OCI-LY1 (cell line): ENCODE measurements around the gene SNED1.

Source experiments
- H2AFZ ChIP-seq: fragments of 200-600 bp; sonication (generic), shearing (Covaris generic); 2 replicates; pipeline ENCODE4 v1.6.0; 2014; ENCODE audit warnings: antibody characterized with exemption, mild to moderate bottlenecking, low read length
- H3F3A ChIP-seq: fragments of 200-600 bp; sonication (generic), shearing (Covaris generic); 2 replicates; pipeline ENCODE4 v1.6.0; 2014; ENCODE audit warnings: mild to moderate bottlenecking, antibody characterized with exemption, low read length, moderate library complexity; ENCODE audit not compliant: insufficient read depth
- H3K27ac ChIP-seq: fragments of 200-600 bp; sonication (generic); 2 replicates; pipeline ENCODE4 v1.5.1; 2014; ENCODE audit warnings: low read length, mixed run types, mild to moderate bottlenecking, low read depth; ENCODE audit not compliant: poor library complexity, severe bottlenecking
- H3K27me3 ChIP-seq: fragments of 200-600 bp; sonication (generic); 2 replicates; pipeline ENCODE4 v1.6.0; 2014; ENCODE audit warnings: antibody characterized with exemption, mild to moderate bottlenecking, low read length, moderate library complexity; ENCODE audit not compliant: insufficient read depth
- H3K36me3 ChIP-seq: fragments of 200-600 bp; sonication (generic); 2 replicates; pipeline ENCODE4 v1.6.1; 2014; ENCODE audit warnings: mild to moderate bottlenecking, antibody characterized with exemption, low read length, moderate library complexity, mixed read lengths; ENCODE audit not compliant: insufficient read depth
- H3K4me1 ChIP-seq: fragments of 200-600 bp; sonication (generic); 2 replicates; pipeline ENCODE4 v1.5.1; 2014; ENCODE audit warnings: mild to moderate bottlenecking, low read length, moderate library complexity; ENCODE audit not compliant: insufficient read depth, severe bottlenecking
- H3K4me2 ChIP-seq: fragments of 200-600 bp; sonication (generic), shearing (Covaris generic); 2 replicates; pipeline ENCODE4 v1.6.1; 2014; ENCODE audit warnings: low read length
- H3K4me3 ChIP-seq: fragments of 200-600 bp; sonication (generic); 2 replicates; pipeline ENCODE4 v1.5.1; 2014; ENCODE audit warnings: low read length, low read depth, mild to moderate bottlenecking, mixed read lengths; ENCODE audit not compliant: poor library complexity, severe bottlenecking
- H3K79me2 ChIP-seq: fragments of 200-600 bp; shearing (Covaris generic); 2 replicates; pipeline ENCODE4 v1.6.1; 2016; ENCODE audit warnings: mixed run types, low read length, mixed read lengths; ENCODE audit not compliant: insufficient read depth
- H3K9ac ChIP-seq: fragments of 200-600 bp; sonication (generic), shearing (Covaris generic); 2 replicates; pipeline ENCODE4 v1.6.1; 2014; ENCODE audit warnings: mild to moderate bottlenecking, low read length, mixed read lengths
- H3K9me2 ChIP-seq: fragments of 200-600 bp; sonication (generic), shearing (Covaris generic); 2 replicates; pipeline ENCODE4 v1.6.1; 2014; ENCODE audit warnings: low read depth, mild to moderate bottlenecking, low read length, mixed read lengths
- H3K9me3 ChIP-seq: fragments of 200-600 bp; shearing (Covaris generic); 2 replicates; pipeline ENCODE4 v1.6.1; 2014; ENCODE audit warnings: low read length, mixed read lengths
- H4K20me1 ChIP-seq: fragments of 200-600 bp; sonication (generic), shearing (Covaris generic); 2 replicates; pipeline ENCODE4 v1.6.0; 2016; ENCODE audit warnings: mild to moderate bottlenecking, low read length; ENCODE audit not compliant: insufficient read depth
- EZH2 ChIP-seq: fragments of 200-600 bp; sonication (generic), shearing (Covaris generic); IDR thresholded peaks from 2 replicates; pipeline ENCODE4 v1.8.0; 2017; ENCODE audit warnings: borderline replicate concordance, mixed run types, mild to moderate bottlenecking, antibody characterized with exemption, low read length, moderate library complexity, mixed read lengths
- TF ChIP-seq, protein P1 (sequence below): fragments of 200-600 bp; sonication (generic), shearing (Covaris generic); IDR thresholded peaks from 2 replicates; pipeline ENCODE4 v1.5.1; 2017; ENCODE audit warnings: mild to moderate bottlenecking, antibody characterized with exemption, low read length, moderate library complexity, mixed read lengths

The SNED1 gene

DNA sequence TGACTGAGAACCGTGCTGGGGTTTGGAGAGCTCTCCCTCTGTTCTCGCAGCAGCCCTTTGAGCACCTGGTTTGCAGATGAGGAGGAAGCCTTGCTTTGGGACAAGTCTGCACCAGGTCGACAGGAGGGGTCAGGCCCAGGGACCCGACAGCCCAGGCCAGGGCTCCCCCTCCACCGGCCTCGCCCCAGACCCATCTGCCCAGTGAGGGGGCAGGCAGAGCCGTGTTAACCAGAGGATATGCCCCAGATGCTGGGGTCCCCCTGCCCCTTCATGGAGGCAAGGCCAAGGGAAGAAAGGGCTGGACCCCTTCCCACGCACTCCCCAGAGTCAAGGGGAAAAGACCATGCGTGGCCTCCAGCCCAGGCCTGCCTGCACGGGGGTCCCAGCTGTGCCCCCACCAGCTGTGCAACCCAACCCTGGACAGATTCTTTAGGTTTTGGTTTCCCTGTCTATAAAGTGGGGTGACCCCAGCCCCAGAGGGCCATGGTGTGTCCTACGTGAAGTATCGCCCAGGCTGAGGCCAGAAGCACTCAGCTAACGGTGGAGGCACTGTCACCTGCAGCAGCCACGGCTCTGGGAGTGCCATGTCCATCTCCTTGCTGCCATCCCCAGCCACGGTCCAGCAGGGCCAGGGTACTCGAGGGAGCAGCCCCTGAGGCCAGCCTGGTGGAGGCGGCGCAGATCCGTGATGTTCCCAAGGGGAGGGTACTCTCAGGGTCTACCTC, 4.8 kb upstream of the SNED1 start:
- H3K36me3 ChIP-seq, result no peaks in the 10 kb centered on the region
- peaks cover 5% of the 10 kb centered on the region; the same call in 1 of the 2 replicates for H3K27me3 ChIP-seq
- no peak overlapping the region for H3K4me2 ChIP-seq
- H2AFZ ChIP-seq, result no peak overlapping the region
- H3K9ac ChIP-seq, result no peak overlapping the region
- no peaks in the 10 kb centered on the region for H3K79me2 ChIP-seq
- no peaks in the 10 kb centered on the region for H3F3A ChIP-seq
- H3K4me1 ChIP-seq, result peaks cover 10% of the 10 kb centered on the region
- TF ChIP-seq EZH2, result no peak
- TF ChIP-seq, protein P1, sequence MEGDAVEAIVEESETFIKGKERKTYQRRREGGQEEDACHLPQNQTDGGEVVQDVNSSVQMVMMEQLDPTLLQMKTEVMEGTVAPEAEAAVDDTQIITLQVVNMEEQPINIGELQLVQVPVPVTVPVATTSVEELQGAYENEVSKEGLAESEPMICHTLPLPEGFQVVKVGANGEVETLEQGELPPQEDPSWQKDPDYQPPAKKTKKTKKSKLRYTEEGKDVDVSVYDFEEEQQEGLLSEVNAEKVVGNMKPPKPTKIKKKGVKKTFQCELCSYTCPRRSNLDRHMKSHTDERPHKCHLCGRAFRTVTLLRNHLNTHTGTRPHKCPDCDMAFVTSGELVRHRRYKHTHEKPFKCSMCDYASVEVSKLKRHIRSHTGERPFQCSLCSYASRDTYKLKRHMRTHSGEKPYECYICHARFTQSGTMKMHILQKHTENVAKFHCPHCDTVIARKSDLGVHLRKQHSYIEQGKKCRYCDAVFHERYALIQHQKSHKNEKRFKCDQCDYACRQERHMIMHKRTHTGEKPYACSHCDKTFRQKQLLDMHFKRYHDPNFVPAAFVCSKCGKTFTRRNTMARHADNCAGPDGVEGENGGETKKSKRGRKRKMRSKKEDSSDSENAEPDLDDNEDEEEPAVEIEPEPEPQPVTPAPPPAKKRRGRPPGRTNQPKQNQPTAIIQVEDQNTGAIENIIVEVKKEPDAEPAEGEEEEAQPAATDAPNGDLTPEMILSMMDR, result no peak
- H3K9me3 ChIP-seq, result no peaks in the 10 kb centered on the region
- H3K9me2 ChIP-seq, result no peaks in the 10 kb centered on the region
- H3K4me3 ChIP-seq, result no peak overlapping the region
- H4K20me1 ChIP-seq, result no peaks in the 10 kb centered on the region
- no peak overlapping the region for H3K27ac ChIP-seq

DNA sequence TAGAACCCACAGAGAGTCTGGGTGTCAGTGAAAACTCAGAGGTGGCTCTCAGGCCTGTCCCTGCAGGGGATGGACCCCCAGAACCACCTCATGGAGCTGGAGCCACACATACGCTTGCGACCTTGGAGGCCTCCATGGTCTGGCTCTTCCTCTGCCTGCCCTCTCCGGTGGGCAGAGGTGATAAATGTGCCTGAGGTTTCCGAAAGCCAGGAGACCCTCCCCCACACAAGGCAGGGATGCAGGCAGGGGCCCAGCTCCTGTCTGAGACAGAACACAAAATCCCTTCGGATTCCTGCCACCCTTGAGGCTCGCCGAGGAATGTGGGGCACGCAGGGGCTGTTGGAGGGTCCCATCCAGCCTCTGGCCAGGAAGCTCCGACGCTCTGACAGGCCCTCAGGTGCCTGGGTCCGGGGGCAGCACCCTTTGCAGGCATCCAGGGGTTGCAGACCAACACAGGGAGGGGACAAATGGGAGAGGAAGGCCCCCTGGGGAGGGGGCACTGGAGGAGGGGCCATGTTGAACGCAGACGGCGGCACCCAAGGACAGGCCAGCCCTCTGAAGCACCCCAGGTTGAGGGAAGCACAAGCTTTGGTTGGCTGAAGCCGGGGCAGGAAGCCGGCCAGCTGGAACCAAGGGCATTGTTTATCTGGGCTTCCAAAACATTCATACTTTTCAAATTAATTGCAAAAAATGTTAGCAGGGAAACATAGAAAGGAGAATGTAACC, 4.1 kb upstream of the SNED1 start:
- Histone ChIP-seq H3K4me3 (no peak overlapping the region), H2AFZ (no peak overlapping the region), H3K27ac (no peak overlapping the region), H3K36me3 (no peaks in the 10 kb centered on the region), H3K9me3 (no peaks in the 10 kb centered on the region), H3K4me1 (peaks cover 10% of the 10 kb centered on the region), H3K9me2 (no peaks in the 10 kb centered on the region), H4K20me1 (no peaks in the 10 kb centered on the region), H3K79me2 (no peaks in the 10 kb centered on the region), H3K9ac (no peak overlapping the region), H3F3A (no peaks in the 10 kb centered on the region), H3K27me3 (peaks cover 5% of the 10 kb centered on the region; the same call in 1 of the 2 replicates), H3K4me2 (no peak overlapping the region)
- no peak for TF ChIP-seq EZH2
- TF ChIP-seq, protein P1, result no peak

DNA sequence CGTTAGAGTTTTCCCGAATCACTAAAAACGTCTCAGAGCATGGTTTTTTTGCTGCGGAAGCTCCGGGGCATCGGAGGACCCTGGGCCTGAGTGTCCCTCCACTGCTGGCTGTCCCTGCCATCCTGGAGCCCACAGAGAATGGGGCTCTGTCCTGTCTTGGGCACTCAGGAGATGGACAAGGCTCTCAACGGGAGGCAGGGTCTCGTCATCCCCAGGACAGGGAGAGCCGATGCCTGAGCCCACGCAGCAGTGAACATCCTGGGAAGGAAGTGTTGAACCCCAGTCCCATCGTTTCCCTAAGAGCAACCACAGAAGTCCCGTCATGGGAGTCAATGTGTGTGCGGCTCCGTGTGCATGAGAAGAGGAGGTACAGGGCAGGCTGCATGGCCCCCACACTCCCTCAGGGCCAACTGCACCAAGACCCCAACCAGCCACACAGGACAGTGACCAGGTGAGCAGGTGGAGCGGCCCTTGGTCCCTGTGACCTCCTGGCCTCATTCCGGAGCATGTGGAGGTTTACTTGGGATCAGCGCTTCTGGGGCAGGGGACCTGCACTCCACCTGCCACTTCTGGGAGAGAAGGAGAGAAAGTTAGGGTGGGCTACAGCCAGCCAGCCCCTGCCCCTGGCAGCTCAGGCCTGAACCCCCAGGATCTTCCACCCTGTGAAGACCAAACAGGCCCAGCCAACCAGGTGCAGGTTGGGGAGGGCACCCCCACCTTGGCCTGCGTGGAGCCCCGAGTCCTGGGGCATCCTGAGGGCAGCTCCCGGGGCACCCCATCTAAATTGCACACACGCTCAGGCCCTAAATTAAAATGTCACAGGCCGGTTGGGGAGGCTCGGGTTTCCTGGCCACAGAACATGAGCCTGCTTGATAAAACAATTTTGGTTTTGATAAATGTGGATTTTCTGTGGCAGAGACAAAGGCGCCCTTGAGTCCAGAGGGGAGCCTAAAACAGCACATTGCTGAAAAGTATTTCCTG, 3.1 kb upstream of the SNED1 start:
- Histone ChIP-seq H3K4me2 (no peak overlapping the region), H4K20me1 (no peaks in the 10 kb centered on the region), H3K27me3 (peaks cover 5% of the 10 kb centered on the region; the same call in 1 of the 2 replicates), H3K9me3 (no peaks in the 10 kb centered on the region), H3K9me2 (no peaks in the 10 kb centered on the region), H3F3A (no peaks in the 10 kb centered on the region), H2AFZ (no peak overlapping the region), H3K79me2 (no peaks in the 10 kb centered on the region), H3K27ac (no peak overlapping the region), H3K9ac (no peak overlapping the region), H3K4me1 (peaks cover 10% of the 10 kb centered on the region), H3K4me3 (no peak overlapping the region), H3K36me3 (no peaks in the 10 kb centered on the region)
- TF ChIP-seq EZH2, result no peak
- TF ChIP-seq, protein P1, result no peak
